ENCODE data around the gene TMEM151B. TPM values are rescaled to one million over a fixed set of nuclear protein-coding genes. Genes with fewer than 3 reads are reported as not detected.
"Not testable (repeated sequence)": the region's sequence is repeated elsewhere in the genome, so short reads cannot be mapped to it uniquely, and the experiment has no call there.

The TMEM151B gene
- total RNA-seq, 6 donors from 2014 or later = not detected

- ATAC-seq (ENCODE audit: low FRiP score in 2 of 2) (peak in 1 of 2 donors; percentile 34), DNase-seq (no peak)
- TF ChIP-seq CTCF (IDR thresholded peaks at IDR 0.05) (no peak), POLR2AphosphoS5 (IDR thresholded peaks at IDR 0.05) (no peak), POLR2A (IDR thresholded peaks at IDR 0.05) (no peak), EP300 (IDR thresholded peaks at IDR 0.05) (no peak)
- no peaks in the 10 kb centered on the region for H3K36me3 ChIP-seq
- peaks cover 0 to 7% (median 3%) of the 10 kb centered on the region in 4 donors for H3K4me1 ChIP-seq
- no peak overlapping the region for H3K27ac ChIP-seq
- peak overlapping the region in 2 of 4 donors; percentile 17 to 24 for H3K4me3 ChIP-seq
- H3K9me3 ChIP-seq = no peaks in the 10 kb centered on the region
- 33 to 38% methylated on average over 6 of the region's 6 CpGs for WGBS, 2 donors
- peaks cover 0 to 11% (median 0%) of the 10 kb centered on the region in 4 donors for H3K27me3 ChIP-seq
These were observed 71.8 kb downstream of the TMEM151B start for GRCh38 chr6:44342052-44342451.

DNA sequence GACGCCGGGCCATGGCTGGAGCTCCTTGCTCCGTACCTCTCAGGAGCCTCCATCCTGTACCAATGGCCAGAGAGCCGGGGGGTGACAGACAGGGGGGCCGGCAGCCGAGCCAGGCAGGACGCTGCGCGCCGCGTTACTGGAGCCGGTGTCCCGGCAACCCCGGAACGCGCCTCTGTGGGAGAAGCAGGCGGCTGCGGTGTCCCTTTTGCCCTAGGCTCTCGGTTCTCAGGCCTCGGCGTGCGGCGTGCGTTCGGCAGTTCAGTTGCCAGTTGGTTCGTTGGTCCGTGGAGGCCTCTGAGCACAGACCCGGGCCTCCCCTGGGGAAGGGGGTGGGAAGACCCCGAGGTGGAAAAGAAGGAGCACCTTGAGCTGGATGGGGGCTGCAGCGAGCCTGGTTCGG is 72.2 kb downstream of the TMEM151B start, which contains the start of gene SPATS1:
SPATS1 (plus strand) TSS at position 162 of the 400 bp plus-strand sequence. CDS start 446 bp downstream, outside the sequence.
- H3K4me3 ChIP-seq = peak within 1 kb of the TSS in 2 of 4 donors; percentile 17 to 24
- peak in 1 of 2 donors; percentile 86 for DNase-seq
- peak in 1 of 2 donors; percentile 50 for ATAC-seq (ENCODE audit: low FRiP score in 2 of 2)
- no peak for TF ChIP-seq CTCF (IDR thresholded peaks at IDR 0.05)
- TF ChIP-seq POLR2A (IDR thresholded peaks at IDR 0.05) = no peak
- TF ChIP-seq EP300 (IDR thresholded peaks at IDR 0.05) = no peak
- no peak for TF ChIP-seq POLR2AphosphoS5 (IDR thresholded peaks at IDR 0.05)
- H3K27ac ChIP-seq = no peak within 1 kb of the TSS
- no peaks in the 10 kb centered on the region for H3K9me3 ChIP-seq
- WGBS, 2 donors = 6 to 26% methylated on average over 10 to 19 of the region's 31 CpGs
- peaks cover 0 to 11% (median 0%) of the 10 kb centered on the region in 4 donors for H3K27me3 ChIP-seq
- H3K36me3 ChIP-seq = no peaks in the 10 kb centered on the region
- H3K4me1 ChIP-seq = peaks cover 0 to 7% (median 3%) of the 10 kb centered on the region in 4 donors

GRCh38 chr6:44346818-44347217 is 76.6 kb downstream of the TMEM151B start:
- not testable (repeated sequence) for H3K9me3 ChIP-seq; DNase-seq; H3K36me3 ChIP-seq; H3K27me3 ChIP-seq; H3K27ac ChIP-seq; H3K4me1 ChIP-seq; ATAC-seq (ENCODE audit: low FRiP score in 2 of 2); H3K4me3 ChIP-seq
- 71 to 88% methylated on average over 4 of the region's 4 CpGs for WGBS, 2 donors

- no peak for ATAC-seq (ENCODE audit: low FRiP score in 2 of 2)
- 69 to 70% methylated on average over 6 of the region's 6 CpGs for WGBS, 2 donors
These were observed 79.8 kb downstream of the TMEM151B start for GRCh38 chr6:44349904-44350649.

GRCh38 chr6:44350650-44350994 is 80.4 kb downstream of the TMEM151B start:
- DNase-seq; H3K27me3 ChIP-seq; H3K27ac ChIP-seq; H3K4me3 ChIP-seq; H3K36me3 ChIP-seq; H3K4me1 ChIP-seq; H3K9me3 ChIP-seq; ATAC-seq (ENCODE audit: low FRiP score in 2 of 2): not testable (repeated sequence)
- WGBS, 2 donors = 74 to 76% methylated on average over 4 of the region's 4 CpGs

More at GRCh38 chr6:44349904-44350649, 79.8 kb downstream of the TMEM151B start:
- H3K4me3 ChIP-seq = no peak overlapping the region
- H3K9me3 ChIP-seq = no peaks in the 10 kb centered on the region
- no peaks in the 10 kb centered on the region for H3K36me3 ChIP-seq
- H3K27ac ChIP-seq = no peak overlapping the region
- H3K4me1 ChIP-seq = no peaks in the 10 kb centered on the region
- H3K27me3 ChIP-seq = no peaks in the 10 kb centered on the region
- no peak for DNase-seq
- TF ChIP-seq POLR2A (IDR thresholded peaks at IDR 0.05) (no peak), EP300 (IDR thresholded peaks at IDR 0.05) (no peak), POLR2AphosphoS5 (IDR thresholded peaks at IDR 0.05) (no peak), CTCF (IDR thresholded peaks at IDR 0.05) (no peak)

DNA sequence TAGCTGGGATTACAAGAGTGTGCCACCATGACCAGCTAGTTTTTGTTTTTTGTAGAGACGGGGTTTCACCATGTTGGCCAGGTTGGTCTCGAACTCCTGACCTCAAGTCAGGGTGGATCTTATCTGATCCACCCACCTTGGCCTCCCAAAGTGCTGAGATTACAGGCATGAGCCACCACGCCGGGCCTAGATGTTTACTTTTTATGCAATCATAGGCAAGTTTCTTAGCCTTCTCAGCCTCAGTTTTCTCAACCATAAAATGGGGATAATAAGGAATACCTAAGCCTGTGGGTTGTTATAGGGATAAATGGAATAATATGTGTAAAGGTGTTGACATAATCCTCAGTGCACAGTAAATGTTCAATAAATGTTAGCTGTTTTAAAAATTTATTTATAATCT is 82.0 kb downstream of the TMEM151B start:
- Histone ChIP-seq H3K4me1 (no peaks in the 10 kb centered on the region), H3K9me3 (peaks cover 0 to 4% (median 1%) of the 10 kb centered on the region in 4 donors), H3K27me3 (no peaks in the 10 kb centered on the region), H3K4me3 (no peak overlapping the region), H3K27ac (no peak overlapping the region), H3K36me3 (no peaks in the 10 kb centered on the region)
- no peak for DNase-seq
- no peak for ATAC-seq (ENCODE audit: low FRiP score in 2 of 2)
- 78 to 80% methylated on average over 4 of the region's 4 CpGs for WGBS, 2 donors
- TF ChIP-seq EP300 (IDR thresholded peaks at IDR 0.05) (no peak), POLR2AphosphoS5 (IDR thresholded peaks at IDR 0.05) (no peak), POLR2A (IDR thresholded peaks at IDR 0.05) (no peak)

Data from upper lobe of left lung (tissue), 6 donors.